Suprapubic skin (tissue), 4 donors: ENCODE data around the gene CELSR1. TPM values are rescaled to one million over a fixed set of nuclear protein-coding genes. Genes with fewer than 3 reads are reported as not detected.

ENCODE experiments used
- DNase-seq, 2 donors: peaks; one replicate each; pipeline ENCODE4 v3.0.0-alpha.2; 2019; ENCODE audit warnings: low spot score in 2 of 2
- H3K27ac ChIP-seq: fragments of 200-600 bp; sonication (generic); one replicate; pipeline ENCODE4 v1.5.1; 2019
- H3K27me3 ChIP-seq: fragments of 200-600 bp; sonication (generic); one replicate; pipeline ENCODE4 v1.5.1; 2019
- H3K36me3 ChIP-seq: fragments of 200-600 bp; sonication (generic); one replicate; pipeline ENCODE4 v1.5.1; 2019
- H3K4me1 ChIP-seq: fragments of 200-600 bp; sonication (generic); one replicate; pipeline ENCODE4 v1.5.1; 2019
- H3K4me3 ChIP-seq: fragments of 200-600 bp; sonication (generic); one replicate; pipeline ENCODE4 v1.5.1; 2019; ENCODE audit warnings: mild to moderate bottlenecking
- H3K9me3 ChIP-seq: fragments of 200-600 bp; sonication (generic); one replicate; pipeline ENCODE4 v1.5.1; 2019
- EP300 ChIP-seq: sonication (generic); formaldehyde crosslinking; IDR thresholded peaks from one replicate; pipeline ENCODE4 v1.6.1; 2017; ENCODE audit warnings: antibody characterized with exemption
- POLR2A ChIP-seq, 2 donors: fragments of 450-650 bp; IDR thresholded peaks; one replicate each; pipeline ENCODE4 v1.6.1; 2017; ENCODE audit warnings: antibody characterized with exemption in 2 of 2, mild to moderate bottlenecking in 2 of 2, moderate library complexity in 2 of 2
- POLR2AphosphoS5 ChIP-seq, 3 donors: sonication (generic); formaldehyde crosslinking; IDR thresholded peaks; one replicate each; pipeline ENCODE4 v1.6.1; 2017; ENCODE audit warnings: antibody characterized with exemption in 3 of 3
- WGBS: methylation state at CpG from one replicate; pipeline ENCODE4 v1.1.5; 2018; 5-methylcytosine and 5-hydroxymethylcytosine counted together
- total RNA-seq, 4 donors: library from RNA; depleted of rRNA; stranded (reverse); fragments of >200 nt; gene quantifications; one replicate each; pipeline ENCODE4 v1.1.0, GENCODE V29; 2016
- TF ChIP-seq, protein P1 (sequence below), 2 donors: fragments of 200-600 bp in 1 of 2; fragments of 450-650 bp in 1 of 2; sonication (generic) in 1 of 2; IDR thresholded peaks; one replicate each; pipeline ENCODE4 v1.5.1; 2016 to 2019; ENCODE audit warnings: antibody characterized with exemption in 2 of 2, mild to moderate bottlenecking in 1 of 2, moderate library complexity in 1 of 2

Gene CELSR1
- total RNA-seq, 4 donors from 2014 or later, result 75.6 to 102 (median 77.5) TPM

DNA sequence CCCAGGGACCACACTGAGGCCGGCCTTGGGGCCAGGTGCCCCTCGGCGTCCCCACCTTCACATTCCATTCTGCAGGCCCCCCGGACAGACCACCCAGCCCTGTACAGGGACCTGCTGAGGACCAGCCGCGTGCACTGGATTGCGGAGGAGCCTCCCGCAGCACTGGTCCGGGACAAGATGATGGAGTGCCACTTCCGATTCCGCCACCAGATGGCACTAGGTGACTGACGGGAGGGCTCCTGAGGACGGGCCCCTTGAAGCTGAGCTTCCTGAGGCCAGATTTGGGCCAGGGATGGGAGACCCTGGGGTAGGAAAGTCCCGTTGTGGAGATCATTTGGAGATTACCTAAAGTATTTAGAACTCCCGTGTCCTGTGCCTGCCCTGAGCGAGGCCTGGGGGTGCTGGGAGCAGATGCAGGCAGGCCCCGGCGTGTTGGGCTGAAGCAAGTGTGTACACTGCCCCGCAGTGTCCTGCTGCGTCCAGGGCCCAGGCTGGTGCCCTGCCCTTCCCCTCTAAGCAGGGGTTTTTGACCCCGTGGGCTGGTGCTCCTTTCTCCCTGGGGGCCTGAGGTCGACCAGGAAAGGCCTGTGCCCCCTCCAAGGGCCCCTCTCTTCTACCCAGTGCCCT, 181.9 kb downstream of the CELSR1 start:
- no peak overlapping the region for H3K4me3 ChIP-seq
- H3K9me3 ChIP-seq, result no peaks in the 10 kb centered on the region
- no peaks in the 10 kb centered on the region for H3K27me3 ChIP-seq
- 40% methylated on average over 11 of the region's 22 CpGs for WGBS
- no peak for DNase-seq
- H3K27ac ChIP-seq, result no peak overlapping the region
- H3K36me3 ChIP-seq, result peaks cover 83% of the 10 kb centered on the region
- TF ChIP-seq, protein P1, sequence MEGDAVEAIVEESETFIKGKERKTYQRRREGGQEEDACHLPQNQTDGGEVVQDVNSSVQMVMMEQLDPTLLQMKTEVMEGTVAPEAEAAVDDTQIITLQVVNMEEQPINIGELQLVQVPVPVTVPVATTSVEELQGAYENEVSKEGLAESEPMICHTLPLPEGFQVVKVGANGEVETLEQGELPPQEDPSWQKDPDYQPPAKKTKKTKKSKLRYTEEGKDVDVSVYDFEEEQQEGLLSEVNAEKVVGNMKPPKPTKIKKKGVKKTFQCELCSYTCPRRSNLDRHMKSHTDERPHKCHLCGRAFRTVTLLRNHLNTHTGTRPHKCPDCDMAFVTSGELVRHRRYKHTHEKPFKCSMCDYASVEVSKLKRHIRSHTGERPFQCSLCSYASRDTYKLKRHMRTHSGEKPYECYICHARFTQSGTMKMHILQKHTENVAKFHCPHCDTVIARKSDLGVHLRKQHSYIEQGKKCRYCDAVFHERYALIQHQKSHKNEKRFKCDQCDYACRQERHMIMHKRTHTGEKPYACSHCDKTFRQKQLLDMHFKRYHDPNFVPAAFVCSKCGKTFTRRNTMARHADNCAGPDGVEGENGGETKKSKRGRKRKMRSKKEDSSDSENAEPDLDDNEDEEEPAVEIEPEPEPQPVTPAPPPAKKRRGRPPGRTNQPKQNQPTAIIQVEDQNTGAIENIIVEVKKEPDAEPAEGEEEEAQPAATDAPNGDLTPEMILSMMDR (IDR thresholded peaks at IDR 0.05), result peak; percentile 34 to 75
- TF ChIP-seq POLR2AphosphoS5 (IDR thresholded peaks at IDR 0.05) (no peak), POLR2A (IDR thresholded peaks at IDR 0.05) (no peak)
- H3K4me1 ChIP-seq, result peaks cover 36% of the 10 kb centered on the region

DNA sequence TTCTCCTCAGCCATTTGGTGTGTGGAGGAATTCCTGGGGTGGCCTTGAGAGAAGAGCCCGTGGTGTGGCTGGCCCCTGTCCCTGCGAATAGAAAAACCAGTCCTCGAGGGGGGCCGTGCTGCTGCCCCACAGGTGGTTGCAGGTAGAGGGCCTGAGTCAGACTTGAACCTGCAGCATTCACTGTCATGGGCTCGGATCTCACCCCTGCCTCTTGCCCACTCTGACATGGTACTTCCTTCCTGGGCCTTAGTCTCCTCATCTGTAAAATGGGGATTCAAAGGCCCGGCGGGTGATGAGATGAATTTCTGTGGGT, 182.5 kb downstream of the CELSR1 start:
- WGBS, result 80% methylated on average over 1 of the region's 7 CpGs
- Histone ChIP-seq H3K36me3 (peaks cover 85% of the 10 kb centered on the region), H3K4me3 (no peak overlapping the region), H3K27me3 (no peaks in the 10 kb centered on the region), H3K4me1 (peaks cover 36% of the 10 kb centered on the region), H3K27ac (no peak overlapping the region), H3K9me3 (no peaks in the 10 kb centered on the region)
- TF ChIP-seq, protein P1 (IDR thresholded peaks at IDR 0.05), result no peak
- TF ChIP-seq POLR2A (IDR thresholded peaks at IDR 0.05), result no peak
- no peak for TF ChIP-seq POLR2AphosphoS5 (IDR thresholded peaks at IDR 0.05)
- TF ChIP-seq EP300, result no peak
- DNase-seq, result no peak

DNA sequence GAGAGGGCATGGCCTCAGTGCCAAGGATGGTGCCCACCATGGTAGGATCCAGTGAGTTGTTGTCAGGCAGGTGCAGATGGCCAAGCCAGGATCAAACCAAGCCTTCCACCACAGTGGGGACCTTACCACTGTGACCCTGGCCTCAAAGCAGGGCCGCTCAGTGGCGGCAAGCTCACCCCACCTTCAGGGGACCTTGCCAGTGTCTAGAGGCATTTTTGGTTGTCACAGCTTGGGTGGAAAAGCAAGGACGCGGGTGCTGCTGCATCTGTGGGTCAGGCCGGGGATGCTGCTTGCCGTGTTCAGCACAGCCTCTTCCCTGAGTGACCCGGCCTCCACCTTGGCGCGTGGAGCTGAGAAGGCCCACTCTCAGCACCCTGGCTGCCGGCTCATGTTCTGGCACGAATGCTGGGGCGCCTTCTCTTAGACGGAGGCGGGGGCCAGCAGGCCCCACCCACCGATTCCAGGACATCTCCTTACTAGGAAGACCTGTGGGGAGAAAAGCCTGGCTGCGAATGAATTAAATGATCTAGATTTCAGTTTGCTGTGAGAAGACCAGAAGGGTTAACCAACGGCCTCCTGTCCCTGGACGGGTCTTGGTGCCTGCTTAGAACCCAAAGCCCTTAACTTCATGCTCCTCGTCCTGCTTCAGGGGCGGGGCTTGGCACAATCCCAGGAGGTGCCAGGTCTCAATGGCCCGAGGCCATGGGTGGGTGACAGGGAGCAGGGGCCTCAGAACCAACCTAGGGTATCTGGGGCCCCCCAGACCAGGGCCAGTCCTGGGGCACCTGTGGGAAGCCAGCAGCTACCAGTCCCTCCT, 183.0 kb downstream of the CELSR1 start:
- H3K4me1 ChIP-seq, result peaks cover 36% of the 10 kb centered on the region
- no peak overlapping the region for H3K4me3 ChIP-seq
- TF ChIP-seq POLR2AphosphoS5 (IDR thresholded peaks at IDR 0.05), result no peak
- TF ChIP-seq, protein P1 (IDR thresholded peaks at IDR 0.05), result no peak
- TF ChIP-seq EP300, result no peak
- no peak for TF ChIP-seq POLR2A (IDR thresholded peaks at IDR 0.05)
- no peaks in the 10 kb centered on the region for H3K27me3 ChIP-seq
- H3K36me3 ChIP-seq, result peaks cover 84% of the 10 kb centered on the region
- no peak for DNase-seq
- H3K27ac ChIP-seq, result no peak overlapping the region
- WGBS, result 77% methylated on average over 8 of the region's 21 CpGs
- H3K9me3 ChIP-seq, result no peaks in the 10 kb centered on the region

DNA sequence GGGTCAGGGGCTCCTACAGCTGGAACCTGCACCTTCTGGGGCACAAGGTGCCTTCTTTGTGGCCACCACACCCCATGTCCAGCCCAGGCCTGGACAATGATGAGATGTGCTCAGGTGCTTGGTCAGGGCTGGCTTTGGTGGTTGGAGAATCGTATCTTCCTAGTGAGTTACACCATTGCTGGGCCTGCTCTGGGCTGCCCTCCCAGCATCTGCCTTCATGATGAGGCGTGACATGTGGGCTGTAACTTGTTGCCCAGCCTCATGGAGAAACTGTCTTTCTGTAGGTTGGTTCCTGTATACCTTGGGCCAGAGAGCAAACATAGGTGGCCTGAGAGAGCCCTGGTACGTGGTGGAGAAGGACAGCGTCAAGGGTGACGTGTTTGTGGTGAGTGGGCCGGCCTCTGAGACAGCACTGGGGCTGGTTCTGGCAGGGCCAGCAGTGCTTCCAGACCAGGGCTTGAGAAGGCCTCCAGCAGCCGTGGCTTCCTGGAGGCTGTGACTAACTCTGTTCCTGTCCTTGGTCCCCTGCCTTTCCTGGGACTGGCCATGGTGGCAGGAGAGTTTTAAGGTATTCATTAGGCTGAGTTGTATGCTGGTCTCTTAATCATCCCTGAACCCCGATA, 183.8 kb downstream of the CELSR1 start:
- Histone ChIP-seq H3K36me3 (peaks cover 84% of the 10 kb centered on the region), H3K27ac (no peak overlapping the region), H3K4me1 (peaks cover 36% of the 10 kb centered on the region), H3K27me3 (no peaks in the 10 kb centered on the region), H3K9me3 (no peaks in the 10 kb centered on the region), H3K4me3 (no peak overlapping the region)
- TF ChIP-seq POLR2A (IDR thresholded peaks at IDR 0.05) (no peak), POLR2AphosphoS5 (IDR thresholded peaks at IDR 0.05) (no peak)
- DNase-seq, result no peak
- WGBS, result 86% methylated on average over 6 of the region's 8 CpGs

DNA sequence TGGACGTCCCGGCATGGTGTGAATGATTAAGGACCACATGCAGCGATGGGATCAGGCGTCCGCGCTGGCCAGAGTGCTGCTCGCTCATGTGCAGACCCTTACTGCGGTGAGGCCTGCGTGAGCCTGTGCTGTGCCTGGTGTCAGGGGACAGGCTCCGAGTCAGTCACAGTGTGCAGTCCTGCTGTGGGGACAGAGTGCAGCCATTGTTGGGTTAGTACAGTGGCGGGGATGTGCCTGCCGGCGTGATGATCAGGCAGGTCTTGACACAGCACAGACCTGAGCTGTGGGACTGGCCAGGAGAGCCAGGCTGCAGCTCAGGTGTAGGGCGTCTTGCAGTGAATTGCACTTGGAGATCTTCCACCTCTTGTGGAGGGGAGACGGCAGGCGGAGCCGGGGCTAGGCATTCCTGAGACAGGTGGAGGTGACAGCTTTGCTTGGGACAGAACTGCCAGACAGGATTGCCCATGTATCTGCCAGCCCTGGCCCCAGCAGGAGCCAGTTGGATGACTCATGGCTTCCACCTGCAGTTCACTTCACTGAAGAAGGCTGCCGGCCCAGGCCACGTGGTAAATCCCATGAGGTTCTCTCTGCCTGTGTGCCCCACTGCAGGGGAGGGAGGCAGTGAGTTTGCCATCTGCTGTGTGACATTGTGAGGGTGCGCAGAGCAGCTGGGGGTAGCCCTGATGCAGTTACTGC, 184.6 kb downstream of the CELSR1 start:
- H3K4me3 ChIP-seq, result no peak overlapping the region
- DNase-seq, result no peak
- TF ChIP-seq, protein P1 (IDR thresholded peaks at IDR 0.05), result no peak
- no peak for TF ChIP-seq POLR2A (IDR thresholded peaks at IDR 0.05)
- TF ChIP-seq EP300, result no peak
- no peak for TF ChIP-seq POLR2AphosphoS5 (IDR thresholded peaks at IDR 0.05)
- peaks cover 36% of the 10 kb centered on the region for H3K4me1 ChIP-seq
- H3K36me3 ChIP-seq, result peaks cover 84% of the 10 kb centered on the region
- WGBS, result 61% methylated on average over 13 of the region's 20 CpGs
- H3K27ac ChIP-seq, result no peak overlapping the region
- no peaks in the 10 kb centered on the region for H3K9me3 ChIP-seq
- H3K27me3 ChIP-seq, result no peaks in the 10 kb centered on the region
